OCI-LY3 (cell line): ENCODE results near the gene VTI1A.
"Not testable (repeated sequence)": the region's sequence is repeated elsewhere in the genome, so short reads cannot be mapped to it uniquely, and the experiment has no call there.

Experiments
- H2AFZ ChIP-seq: fragments of 200-600, 300-600 bp; shearing (Covaris generic); 2 replicates; pipeline ENCODE4 v1.6.0; 2014; ENCODE audit warnings: antibody characterized with exemption, low read depth, low read length
- H3K27ac ChIP-seq: fragments of 200-600, 300-600 bp; sonication (generic); 2 replicates; pipeline ENCODE4 v1.5.1; 2014; ENCODE audit warnings: mild to moderate bottlenecking, low read length, moderate library complexity, mixed read lengths
- H3K27me3 ChIP-seq: fragments of 200-600, 300-600 bp; sonication (generic); 2 replicates; pipeline ENCODE4 v1.6.1; 2014; ENCODE audit warnings: low read depth, low read length, mixed read lengths
- H3K36me3 ChIP-seq: fragments of 200-600, 300-600 bp; sonication (generic); replicated peaks from 2 replicates; pipeline ENCODE3; 2014; ENCODE audit warnings: low read depth, low read length, mixed read lengths
- H3K4me1 ChIP-seq: fragments of 300-600, 200-600 bp; sonication (generic); 2 replicates; pipeline ENCODE4 v1.6.1; 2014; ENCODE audit warnings: low read length, mixed read lengths
- H3K4me2 ChIP-seq: fragments of 200-600, 300-600 bp; sonication (generic); 2 replicates; pipeline ENCODE4 v1.6.1; 2014; ENCODE audit warnings: low read length, mixed read lengths
- H3K4me3 ChIP-seq: fragments of 300-600, 200-600 bp; sonication (generic); 2 replicates; pipeline ENCODE4 v1.5.1; 2014; ENCODE audit warnings: antibody characterized with exemption, mild to moderate bottlenecking, low read length, moderate library complexity
- H3K79me2 ChIP-seq: fragments of 300-600, 200-600 bp; shearing (Covaris generic); 2 replicates; pipeline ENCODE4 v1.6.1; 2014; ENCODE audit warnings: mild to moderate bottlenecking, low read length, mixed read lengths
- H3K9ac ChIP-seq: fragments of 300-600, 200-600 bp; shearing (Covaris generic); 2 replicates; pipeline ENCODE4 v1.6.0; 2014; ENCODE audit warnings: mild to moderate bottlenecking, low read length, moderate library complexity
- H3K9me3 ChIP-seq: fragments of 200-600, 300-600 bp; shearing (Covaris generic); 2 replicates; pipeline ENCODE4 v1.6.1; 2014; ENCODE audit warnings: low read length, mixed read lengths; ENCODE audit not compliant: insufficient read depth
- H4K20me1 ChIP-seq: fragments of 200-600, 300-600 bp; sonication (generic); 2 replicates; pipeline ENCODE4 v1.6.1; 2016; ENCODE audit warnings: low read length, mixed read lengths; ENCODE audit not compliant: insufficient read depth
- EZH2phosphoT487 ChIP-seq: fragments of 200-600 bp; shearing (Covaris generic); IDR thresholded peaks from 2 replicates; pipeline ENCODE4 v1.6.1; 2018; ENCODE audit warnings: antibody characterized with exemption, mixed run types, low read depth
- TF ChIP-seq, protein P1 (sequence below): fragments of 200-600, 300-600 bp; sonication (generic); IDR thresholded peaks from 2 replicates; pipeline ENCODE4 v1.5.1; 2014; ENCODE audit warnings: antibody characterized with exemption, low read length, low read depth

The VTI1A gene

DNA sequence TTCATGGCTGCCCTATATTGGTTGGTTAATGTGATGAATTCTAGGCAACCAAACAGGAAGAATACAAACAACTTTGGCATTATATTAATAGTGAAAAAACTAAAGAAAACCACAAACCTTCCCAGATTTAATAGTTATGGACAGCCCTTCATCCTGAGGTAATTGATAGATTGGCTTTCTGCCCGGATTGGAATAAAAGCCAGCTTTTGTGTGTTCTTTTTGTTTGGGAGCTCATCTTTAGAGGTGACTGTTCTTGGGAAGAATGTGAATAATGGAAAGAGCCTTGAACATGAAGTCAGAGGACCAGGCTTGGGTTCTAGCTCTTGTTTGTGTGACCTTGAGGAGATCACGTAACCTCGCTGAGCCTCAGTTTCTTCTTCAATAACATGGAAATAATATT, 92.3 kb downstream of the VTI1A start:
- H2AFZ ChIP-seq, result no peak overlapping the region
- no peak overlapping the region for H3K4me3 ChIP-seq
- H4K20me1 ChIP-seq, result no peaks in the 10 kb centered on the region
- no peak overlapping the region for H3K4me2 ChIP-seq
- peaks cover 3% of the 10 kb centered on the region for H3K36me3 ChIP-seq
- H3K4me1 ChIP-seq, result peaks cover 9% of the 10 kb centered on the region
- H3K27ac ChIP-seq, result no peak overlapping the region
- H3K27me3 ChIP-seq, result peaks cover 2% of the 10 kb centered on the region; the same call in 1 of the 2 replicates
- H3K79me2 ChIP-seq, result no peaks in the 10 kb centered on the region
- no peaks in the 10 kb centered on the region for H3K9me3 ChIP-seq
- TF ChIP-seq, protein P1, sequence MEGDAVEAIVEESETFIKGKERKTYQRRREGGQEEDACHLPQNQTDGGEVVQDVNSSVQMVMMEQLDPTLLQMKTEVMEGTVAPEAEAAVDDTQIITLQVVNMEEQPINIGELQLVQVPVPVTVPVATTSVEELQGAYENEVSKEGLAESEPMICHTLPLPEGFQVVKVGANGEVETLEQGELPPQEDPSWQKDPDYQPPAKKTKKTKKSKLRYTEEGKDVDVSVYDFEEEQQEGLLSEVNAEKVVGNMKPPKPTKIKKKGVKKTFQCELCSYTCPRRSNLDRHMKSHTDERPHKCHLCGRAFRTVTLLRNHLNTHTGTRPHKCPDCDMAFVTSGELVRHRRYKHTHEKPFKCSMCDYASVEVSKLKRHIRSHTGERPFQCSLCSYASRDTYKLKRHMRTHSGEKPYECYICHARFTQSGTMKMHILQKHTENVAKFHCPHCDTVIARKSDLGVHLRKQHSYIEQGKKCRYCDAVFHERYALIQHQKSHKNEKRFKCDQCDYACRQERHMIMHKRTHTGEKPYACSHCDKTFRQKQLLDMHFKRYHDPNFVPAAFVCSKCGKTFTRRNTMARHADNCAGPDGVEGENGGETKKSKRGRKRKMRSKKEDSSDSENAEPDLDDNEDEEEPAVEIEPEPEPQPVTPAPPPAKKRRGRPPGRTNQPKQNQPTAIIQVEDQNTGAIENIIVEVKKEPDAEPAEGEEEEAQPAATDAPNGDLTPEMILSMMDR, result no peak
- TF ChIP-seq EZH2phosphoT487, result no peak
- no peak overlapping the region for H3K9ac ChIP-seq

DNA sequence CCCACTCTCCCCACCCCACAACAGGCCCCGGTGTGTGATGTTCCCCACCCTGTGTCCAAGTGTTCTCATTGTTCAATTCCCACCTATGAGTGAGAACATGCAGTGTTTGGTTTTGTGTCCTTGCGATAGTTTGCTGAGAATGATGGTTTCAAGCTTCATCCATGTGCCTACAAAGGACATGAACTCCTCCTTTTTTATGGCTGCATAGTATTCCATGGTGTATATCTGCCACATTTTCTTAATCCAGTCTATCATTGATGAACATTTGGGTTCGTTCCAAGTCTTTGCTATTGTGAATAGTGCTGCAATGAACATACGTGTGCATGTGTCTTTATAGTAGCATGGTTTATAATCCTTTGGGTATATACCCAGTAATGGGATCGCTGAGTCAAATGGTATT, 95.8 kb downstream of the VTI1A start:
- H3K27me3 ChIP-seq, H3K27ac ChIP-seq, H3K4me2 ChIP-seq, H3K4me3 ChIP-seq, H3K9ac ChIP-seq, H3K36me3 ChIP-seq, H4K20me1 ChIP-seq, H2AFZ ChIP-seq, H3K9me3 ChIP-seq, H3K79me2 ChIP-seq: not testable (repeated sequence)
- H3K4me1 ChIP-seq, result peaks cover 19% of the 10 kb centered on the region

DNA sequence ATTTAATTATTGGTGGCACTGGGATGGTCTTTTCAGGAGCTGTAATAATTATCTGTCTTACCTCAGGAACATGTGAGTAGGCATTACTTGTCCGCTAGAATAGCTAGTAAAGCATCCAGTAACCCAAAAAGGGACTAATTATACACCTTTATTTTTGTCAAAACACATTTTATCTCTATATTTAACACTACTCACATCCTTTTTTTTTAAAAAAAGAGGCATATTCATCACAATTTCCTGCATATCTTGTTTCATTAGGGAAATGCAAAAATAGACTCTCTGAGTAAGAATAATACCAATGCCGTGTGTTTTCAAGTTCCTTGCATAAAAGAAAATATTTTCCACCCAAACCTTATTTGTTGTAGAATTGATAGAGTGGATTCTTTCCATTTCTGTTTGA, 99.5 kb downstream of the VTI1A start:
- H3K27ac ChIP-seq, result no peak overlapping the region
- TF ChIP-seq, protein P1, result no peak
- no peak for TF ChIP-seq EZH2phosphoT487
- no peaks in the 10 kb centered on the region for H3K27me3 ChIP-seq
- peak overlapping the region; percentile 6; the same call in 1 of the 2 replicates for H3K4me2 ChIP-seq
- no peaks in the 10 kb centered on the region for H3K36me3 ChIP-seq
- no peak overlapping the region for H3K9ac ChIP-seq
- H4K20me1 ChIP-seq, result no peaks in the 10 kb centered on the region
- no peak overlapping the region for H3K4me3 ChIP-seq
- H3K9me3 ChIP-seq, result no peaks in the 10 kb centered on the region
- no peaks in the 10 kb centered on the region for H3K79me2 ChIP-seq
- H2AFZ ChIP-seq, result no peak overlapping the region
- H3K4me1 ChIP-seq, result peaks cover 10% of the 10 kb centered on the region

DNA sequence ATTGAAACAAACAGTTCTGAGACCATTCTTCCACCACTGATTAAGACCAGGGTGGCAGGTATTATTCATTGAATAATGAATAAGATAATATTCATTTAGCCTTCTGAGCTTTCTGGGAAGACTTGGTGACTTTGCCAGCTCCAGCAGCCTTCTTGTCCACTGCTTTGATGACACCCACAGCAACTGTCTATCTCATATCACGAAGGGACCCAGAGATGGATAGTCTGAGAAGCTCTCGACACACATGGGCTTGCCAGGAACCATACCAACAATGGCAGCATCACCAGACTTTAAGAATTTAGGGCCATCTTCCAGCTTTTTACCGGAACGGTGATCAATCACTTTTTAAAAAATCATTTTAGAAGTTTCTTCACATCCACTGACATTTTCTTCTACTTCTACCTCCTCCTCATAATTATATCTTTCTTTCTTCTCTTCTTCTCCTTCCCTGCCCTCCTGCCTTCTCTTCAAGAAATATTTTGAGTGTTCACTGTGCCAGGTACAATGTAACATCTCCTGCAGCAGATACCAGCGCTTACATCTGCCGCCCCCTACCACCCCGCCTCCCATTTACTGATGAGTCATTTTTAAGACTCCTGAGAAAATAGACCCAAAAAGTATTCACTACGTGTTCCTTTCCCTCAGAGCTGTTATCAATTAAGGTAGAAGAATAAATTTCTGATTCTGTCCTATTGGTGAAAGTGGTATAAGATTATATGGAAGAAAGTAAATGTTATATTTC, 101.7 kb downstream of the VTI1A start:
- Histone ChIP-seq H3K27me3 (no peaks in the 10 kb centered on the region), H2AFZ (no peak overlapping the region), H3K9ac (no peak overlapping the region), H3K4me2 (no peak overlapping the region), H3K27ac (no peak overlapping the region), H4K20me1 (no peaks in the 10 kb centered on the region), H3K4me1 (peaks cover 22% of the 10 kb centered on the region), H3K4me3 (no peak overlapping the region), H3K79me2 (no peaks in the 10 kb centered on the region), H3K36me3 (no peaks in the 10 kb centered on the region), H3K9me3 (no peaks in the 10 kb centered on the region)
- TF ChIP-seq, protein P1, result no peak
- TF ChIP-seq EZH2phosphoT487, result no peak
